ENCODE measurements around the gene OR9Q2. TPM values are rescaled to one million over a fixed set of nuclear protein-coding genes. Genes with fewer than 3 reads are reported as not detected.
"Not testable (repeated sequence)": the region's sequence is repeated elsewhere in the genome, so short reads cannot be mapped to it uniquely, and the experiment has no call there.

OR9Q2 gene
- polyA plus RNA-seq (ENCODE audit: insufficient read length), result not detected
- long read RNA-seq, donor 1, result 0 reads
- long read RNA-seq, donor 2, result 0 reads
- long read RNA-seq, donor 3, result 0 reads
- long read RNA-seq, donor 4, result 0 reads
- long read RNA-seq, donor 5, result 0 reads
- long read RNA-seq, donor 6, result 0 reads
- long read RNA-seq, donor 7, result 0 reads
- long read RNA-seq, donor 8, result 0 reads

GRCh38 chr11:58188770-58189169 lies at the start of gene OR9Q2:
Gene OR9Q2 (plus strand): TSS chr11:58189070. CDS start chr11:58190491, 1,421 bp downstream.
- no peak for DNase-seq

GRCh38 chr11:58142761-58143160 lies 46.1 kb upstream of the OR9Q2 start:
- DNase-seq, result no peak

GRCh38 chr11:58152781-58153180 lies 36.1 kb upstream of the OR9Q2 start:
- no peak for DNase-seq

- DNase-seq, result no peak
These were observed 24.5 kb upstream of the OR9Q2 start for GRCh38 chr11:58164389-58164788.

- no peak for DNase-seq
These were observed 23.9 kb upstream of the OR9Q2 start for GRCh38 chr11:58164990-58165389.

GRCh38 chr11:58165504-58166106 lies 23.3 kb upstream of the OR9Q2 start:
- DNase-seq, result no peak

GRCh38 chr11:58177409-58178054 lies 11.3 kb upstream of the OR9Q2 start:
- DNase-seq, result no peak

GRCh38 chr11:58178444-58178843 lies 10.4 kb upstream of the OR9Q2 start:
- DNase-seq, result no peak

GRCh38 chr11:58179648-58180047 lies 9.2 kb upstream of the OR9Q2 start:
- DNase-seq, result no peak

GRCh38 chr11:58186938-58187337 lies 1.9 kb upstream of the OR9Q2 start:
- no peak for DNase-seq

- no peak for DNase-seq
These were observed 3.4 kb downstream of the OR9Q2 start for GRCh38 chr11:58192229-58192628.

GRCh38 chr11:58193391-58193790 lies 4.5 kb downstream of the OR9Q2 start:
- DNase-seq, result no peak

GRCh38 chr11:58195939-58196338 lies 7.1 kb downstream of the OR9Q2 start:
- no peak for DNase-seq

GRCh38 chr11:58199271-58199670 lies 10.4 kb downstream of the OR9Q2 start:
- no peak for DNase-seq

- no peak for DNase-seq
These were observed 15.2 kb downstream of the OR9Q2 start, which contains the start of gene OR1S2 for GRCh38 chr11:58204042-58204441. Gene OR1S2 (minus strand): TSS chr11:58204142. CDS start chr11:58204142, 0 bp downstream.

GRCh38 chr11:58212420-58212819 lies 23.6 kb downstream of the OR9Q2 start, which contains the start of gene OR1S1:
Gene OR1S1 (plus strand): TSS chr11:58212720.
- not testable (repeated sequence) for DNase-seq

GRCh38 chr11:58216476-58216875 lies 27.6 kb downstream of the OR9Q2 start:
- no peak for DNase-seq

- no peak for DNase-seq
These were observed 33.9 kb downstream of the OR9Q2 start for GRCh38 chr11:58222721-58223120.

- no peak for DNase-seq
These were observed 39.2 kb downstream of the OR9Q2 start for GRCh38 chr11:58227956-58228615.

All from left kidney (tissue), 8 donors.